ENCODE measurements around the gene SLC48A1. TPM values are rescaled to one million over a fixed set of nuclear protein-coding genes. Genes with fewer than 3 reads are reported as not detected.

SLC48A1 gene
- total RNA-seq, 1 donor from 2014 or later: 13.0 TPM

DNA sequence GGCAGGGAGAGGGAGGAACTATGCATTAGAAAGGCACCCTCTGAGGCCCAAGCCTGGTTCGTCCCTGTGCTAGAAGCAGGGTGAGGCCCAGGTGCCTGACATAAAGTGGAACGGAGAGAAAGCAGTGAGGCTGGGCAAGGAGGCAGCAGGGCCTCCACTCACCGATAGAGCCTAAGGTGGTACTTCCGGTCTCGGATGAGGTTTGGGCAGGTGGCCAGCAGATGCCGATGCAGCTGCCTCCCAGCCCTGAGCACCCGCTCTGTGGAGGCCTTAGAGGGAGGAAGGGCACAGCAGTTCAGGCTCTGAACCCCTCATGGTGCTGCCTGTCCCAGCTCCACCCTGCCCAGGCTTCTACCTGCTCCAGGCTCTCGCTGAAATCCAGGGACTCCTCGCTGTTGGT lies 21.5 kb upstream of the SLC48A1 start:
- Mint-ChIP-seq H3K4me1 (peaks cover 17% of the 10 kb centered on the region), H3K27ac (ENCODE audit: unreplicated experiment) (no peak overlapping the region), H3K4me3 (no peak overlapping the region), H3K9me3 (no peaks in the 10 kb centered on the region), H3K27me3 (ENCODE audit: low read depth) (peaks cover 2% of the 10 kb centered on the region), H3K36me3 (ENCODE audit: low read depth) (no peaks in the 10 kb centered on the region)
- no peak for TF ChIP-seq CTCF (conservative IDR thresholded peaks at IDR 0.05)
- DNase-seq (ENCODE audit: low read depth, low spot score): no peak

GRCh38 chr12:47752121-47752520 lies 20.9 kb upstream of the SLC48A1 start:
- DNase-seq (ENCODE audit: low read depth, low spot score): no peak
- H3K4me3 Mint-ChIP-seq: no peak overlapping the region
- H3K27ac Mint-ChIP-seq (ENCODE audit: unreplicated experiment): no peak overlapping the region
- peaks cover 4% of the 10 kb centered on the region for H3K27me3 Mint-ChIP-seq (ENCODE audit: low read depth)
- peaks cover 20% of the 10 kb centered on the region for H3K4me1 Mint-ChIP-seq
- no peaks in the 10 kb centered on the region for H3K36me3 Mint-ChIP-seq (ENCODE audit: low read depth)
- no peak for TF ChIP-seq CTCF (conservative IDR thresholded peaks at IDR 0.05)
- no peaks in the 10 kb centered on the region for H3K9me3 Mint-ChIP-seq

GRCh38 chr12:47752552-47752951 lies 20.5 kb upstream of the SLC48A1 start:
- no peak for DNase-seq (ENCODE audit: low read depth, low spot score)
- H3K36me3 Mint-ChIP-seq (ENCODE audit: low read depth): no peaks in the 10 kb centered on the region
- H3K27ac Mint-ChIP-seq (ENCODE audit: unreplicated experiment): no peak overlapping the region
- no peak for TF ChIP-seq CTCF (conservative IDR thresholded peaks at IDR 0.05)
- no peak overlapping the region for H3K4me3 Mint-ChIP-seq
- peaks cover 9% of the 10 kb centered on the region for H3K27me3 Mint-ChIP-seq (ENCODE audit: low read depth)
- H3K4me1 Mint-ChIP-seq: peaks cover 24% of the 10 kb centered on the region
- no peaks in the 10 kb centered on the region for H3K9me3 Mint-ChIP-seq

GRCh38 chr12:47753021-47754001 lies 19.7 kb upstream of the SLC48A1 start:
- peak overlapping the region; percentile 38 for H3K4me3 Mint-ChIP-seq
- peaks cover 12% of the 10 kb centered on the region for H3K27me3 Mint-ChIP-seq (ENCODE audit: low read depth)
- H3K27ac Mint-ChIP-seq (ENCODE audit: unreplicated experiment): peak overlapping the region; percentile 52
- no peaks in the 10 kb centered on the region for H3K9me3 Mint-ChIP-seq
- no peaks in the 10 kb centered on the region for H3K36me3 Mint-ChIP-seq (ENCODE audit: low read depth)
- TF ChIP-seq CTCF (conservative IDR thresholded peaks at IDR 0.05): no peak
- H3K4me1 Mint-ChIP-seq: peaks cover 25% of the 10 kb centered on the region
- no peak for DNase-seq (ENCODE audit: low read depth, low spot score)

DNA sequence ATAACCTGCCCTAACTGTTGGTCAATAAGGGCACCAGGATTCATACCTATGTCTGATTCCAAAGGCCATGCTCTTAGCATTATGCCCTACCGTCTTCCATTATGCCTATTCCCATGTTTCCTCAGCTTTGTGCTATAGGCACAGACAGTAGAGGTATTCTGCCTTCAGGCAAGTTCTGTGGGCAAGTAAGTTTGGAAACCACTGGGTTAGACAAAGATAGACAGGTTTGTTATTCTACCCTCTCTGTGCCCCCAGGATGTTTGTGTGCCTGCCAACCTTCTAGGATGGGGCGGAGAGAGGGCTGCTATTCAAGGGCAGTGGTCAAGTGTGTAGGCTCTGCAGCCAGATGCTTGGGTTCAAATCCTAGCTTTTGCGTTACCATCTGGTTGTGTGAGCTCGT lies 18.9 kb upstream of the SLC48A1 start:
- Mint-ChIP-seq H3K27me3 (ENCODE audit: low read depth) (peaks cover 12% of the 10 kb centered on the region), H3K36me3 (ENCODE audit: low read depth) (no peaks in the 10 kb centered on the region), H3K4me3 (no peak overlapping the region), H3K4me1 (peaks cover 25% of the 10 kb centered on the region), H3K9me3 (no peaks in the 10 kb centered on the region), H3K27ac (ENCODE audit: unreplicated experiment) (no peak overlapping the region)
- DNase-seq (ENCODE audit: low read depth, low spot score): no peak
- TF ChIP-seq CTCF (conservative IDR thresholded peaks at IDR 0.05): no peak
